ENCODE results near the gene MAST4. TPM values are rescaled to one million over a fixed set of nuclear protein-coding genes. Genes with fewer than 3 reads are reported as not detected.

The MAST4 gene
- total and polyA plus RNA-seq, 2 donors from 2014 or later, result 27.3 to 31.4 TPM

DNA sequence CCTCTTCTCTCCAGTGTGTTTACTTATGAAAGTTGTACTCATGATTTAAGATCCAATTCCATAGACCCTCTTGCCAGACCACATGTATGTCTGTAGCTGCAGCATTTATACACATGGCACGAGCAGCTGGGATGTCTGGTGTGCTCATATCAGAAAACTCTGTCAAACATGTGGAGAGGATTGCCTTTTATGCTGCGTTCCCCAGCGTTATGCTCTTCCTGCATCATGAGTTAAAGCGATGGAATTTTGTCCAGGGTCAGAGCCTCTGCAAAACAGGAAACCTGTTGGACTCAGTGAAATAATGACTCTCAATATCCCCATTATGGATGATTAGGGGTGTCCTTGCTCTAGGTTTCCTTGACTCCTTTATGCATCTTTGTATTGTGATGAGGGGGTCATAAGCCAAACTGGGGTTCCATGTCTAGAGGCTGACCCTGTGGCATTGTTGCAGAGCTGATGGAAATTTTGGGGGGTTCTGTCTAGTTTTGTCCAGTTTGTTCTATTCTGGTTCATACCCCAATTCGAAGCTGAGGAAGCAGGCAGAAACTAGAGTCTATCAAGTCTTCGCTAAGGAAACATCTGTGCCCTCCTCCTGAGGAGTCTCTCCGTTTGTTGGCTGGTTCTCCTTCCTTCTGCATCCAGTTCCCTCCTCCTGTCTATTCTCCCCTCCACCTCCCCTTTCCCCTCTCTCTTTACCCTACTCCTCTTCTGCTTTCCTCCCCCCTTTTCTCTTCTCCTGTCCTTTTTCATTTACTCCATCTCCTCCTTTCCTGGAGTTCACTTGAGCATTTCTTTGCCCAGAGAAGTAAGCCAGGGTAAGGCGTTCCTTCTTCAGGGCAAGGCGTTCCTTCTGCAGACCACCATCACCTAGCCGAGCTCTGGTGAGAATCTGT lies 252.8 kb downstream of the MAST4 start:
- no peaks in the 10 kb centered on the region for H3K9me3 ChIP-seq (ENCODE audit: control insufficient read depth in 2 of 3, insufficient read depth in 1 of 3, low read length in 3 of 3)
- no peaks in the 10 kb centered on the region for H3K4me1 ChIP-seq (ENCODE audit: control insufficient read depth in 2 of 3, insufficient read depth in 2 of 3, low read depth in 1 of 3, low read length in 3 of 3)
- no peak overlapping the region for H3K27ac ChIP-seq (ENCODE audit: low read depth in 2 of 2, low read length in 2 of 2)
- FAIRE-seq (no peak), DNase-seq (peak in 1 of 5 donors; percentile 16)
- H3K9ac ChIP-seq (ENCODE audit: low read length in 3 of 3), result no peak overlapping the region
- H3K4me3 ChIP-seq (ENCODE audit: low read length in 3 of 3), result no peak overlapping the region
- intact Hi-C loops (cut with DNase I), result no loop called here
- no peaks in the 10 kb centered on the region for H3K27me3 ChIP-seq (ENCODE audit: control insufficient read depth, insufficient read depth, low read length)
- H3K36me3 ChIP-seq (ENCODE audit: control insufficient read depth in 2 of 3, insufficient read depth in 3 of 3, low read length in 3 of 3), result no peaks in the 10 kb centered on the region
- TF ChIP-seq, protein P1, sequence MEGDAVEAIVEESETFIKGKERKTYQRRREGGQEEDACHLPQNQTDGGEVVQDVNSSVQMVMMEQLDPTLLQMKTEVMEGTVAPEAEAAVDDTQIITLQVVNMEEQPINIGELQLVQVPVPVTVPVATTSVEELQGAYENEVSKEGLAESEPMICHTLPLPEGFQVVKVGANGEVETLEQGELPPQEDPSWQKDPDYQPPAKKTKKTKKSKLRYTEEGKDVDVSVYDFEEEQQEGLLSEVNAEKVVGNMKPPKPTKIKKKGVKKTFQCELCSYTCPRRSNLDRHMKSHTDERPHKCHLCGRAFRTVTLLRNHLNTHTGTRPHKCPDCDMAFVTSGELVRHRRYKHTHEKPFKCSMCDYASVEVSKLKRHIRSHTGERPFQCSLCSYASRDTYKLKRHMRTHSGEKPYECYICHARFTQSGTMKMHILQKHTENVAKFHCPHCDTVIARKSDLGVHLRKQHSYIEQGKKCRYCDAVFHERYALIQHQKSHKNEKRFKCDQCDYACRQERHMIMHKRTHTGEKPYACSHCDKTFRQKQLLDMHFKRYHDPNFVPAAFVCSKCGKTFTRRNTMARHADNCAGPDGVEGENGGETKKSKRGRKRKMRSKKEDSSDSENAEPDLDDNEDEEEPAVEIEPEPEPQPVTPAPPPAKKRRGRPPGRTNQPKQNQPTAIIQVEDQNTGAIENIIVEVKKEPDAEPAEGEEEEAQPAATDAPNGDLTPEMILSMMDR (IDR thresholded peaks at IDR 0.05; ENCODE audit: borderline replicate concordance, extremely low read depth, insufficient read depth), result no peak

DNA sequence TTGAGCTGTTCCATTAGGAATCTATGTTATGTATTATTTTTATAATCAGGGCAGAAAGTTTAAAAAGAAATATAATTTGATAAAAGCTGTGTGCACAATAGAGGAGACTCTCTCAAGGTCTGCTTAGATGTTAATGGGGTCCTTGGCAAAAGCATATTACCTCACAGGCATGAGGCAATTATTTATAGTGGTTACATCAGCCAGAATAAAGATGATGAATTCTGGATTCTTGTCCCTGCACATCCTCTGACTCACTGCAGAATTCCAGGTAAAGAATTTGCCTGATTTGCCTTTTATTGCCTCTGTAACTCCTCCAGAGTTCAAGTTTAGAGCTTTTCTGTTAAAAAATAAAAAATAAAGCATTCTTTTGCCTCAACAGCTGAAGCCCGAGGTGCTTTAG lies 253.6 kb downstream of the MAST4 start:
- TF ChIP-seq, protein P1 (IDR thresholded peaks at IDR 0.05; ENCODE audit: borderline replicate concordance, extremely low read depth, insufficient read depth), result no peak
- Histone ChIP-seq H3K36me3 (ENCODE audit: control insufficient read depth in 2 of 3, insufficient read depth in 3 of 3, low read length in 3 of 3) (no peaks in the 10 kb centered on the region), H3K4me3 (ENCODE audit: low read length in 3 of 3) (no peak overlapping the region), H3K9me3 (ENCODE audit: control insufficient read depth in 2 of 3, insufficient read depth in 1 of 3, low read length in 3 of 3) (no peaks in the 10 kb centered on the region), H3K9ac (ENCODE audit: low read length in 3 of 3) (no peak overlapping the region), H3K4me1 (ENCODE audit: control insufficient read depth in 2 of 3, insufficient read depth in 2 of 3, low read depth in 1 of 3, low read length in 3 of 3) (no peaks in the 10 kb centered on the region), H3K27me3 (ENCODE audit: control insufficient read depth, insufficient read depth, low read length) (no peaks in the 10 kb centered on the region), H3K27ac (ENCODE audit: low read depth in 2 of 2, low read length in 2 of 2) (no peak overlapping the region)
- FAIRE-seq (no peak), DNase-seq (no peak)
- intact Hi-C loops (cut with DNase I), result no loop called here

- no peak for DNase-seq
- TF ChIP-seq, protein P1 (IDR thresholded peaks at IDR 0.05; ENCODE audit: borderline replicate concordance, extremely low read depth, insufficient read depth), result no peak
- H3K27ac ChIP-seq (ENCODE audit: low read depth in 2 of 2, low read length in 2 of 2), result no peak overlapping the region
- intact Hi-C loops (cut with DNase I), result no loop called here
- no peaks in the 10 kb centered on the region for H3K9me3 ChIP-seq (ENCODE audit: control insufficient read depth in 2 of 3, insufficient read depth in 1 of 3, low read length in 3 of 3)
- no peak overlapping the region for H3K9ac ChIP-seq (ENCODE audit: low read length in 3 of 3)
- H3K4me1 ChIP-seq (ENCODE audit: control insufficient read depth in 2 of 3, insufficient read depth in 2 of 3, low read depth in 1 of 3, low read length in 3 of 3), result no peaks in the 10 kb centered on the region
- no peaks in the 10 kb centered on the region for H3K36me3 ChIP-seq (ENCODE audit: control insufficient read depth in 2 of 3, insufficient read depth in 3 of 3, low read length in 3 of 3)
- no peak for FAIRE-seq
- no peak overlapping the region for H3K4me3 ChIP-seq (ENCODE audit: low read length in 3 of 3)
- no peaks in the 10 kb centered on the region for H3K27me3 ChIP-seq (ENCODE audit: control insufficient read depth, insufficient read depth, low read length)
Measured at GRCh38 chr5:66850354-66851075, 254.3 kb downstream of the MAST4 start.
